ENCODE data around the gene STX16. TPM values are rescaled to one million over a fixed set of nuclear protein-coding genes. Genes with fewer than 3 reads are reported as not detected.

STX16 gene
- total and polyA plus RNA-seq, 2 of the 13 experiments (the other 11 are each of a cell fraction or from before 2014, with no cell fraction given) = 28.0 to 72.7 TPM

GRCh38 chr20:58651946-58652605 lies 993 bp downstream of the STX16 start (continued):
- no peak; the same call in 1 of the 2 replicates for TF ChIP-seq REXO4 (CRISPR knock-in tag; IDR thresholded peaks at IDR 0.05; ENCODE audit: borderline replicate concordance)
- TF ChIP-seq ARID2 (CRISPR knock-in tag; IDR thresholded peaks at IDR 0.05; ENCODE audit: borderline replicate concordance) = 0 out of 2 replicates have a peak, but pooled peaks have one; percentile 7
- TF ChIP-seq ZNF484 (CRISPR knock-in tag; IDR thresholded peaks at IDR 0.05; ENCODE audit: borderline replicate concordance, low read depth) = no peak
- no peak for TF ChIP-seq GRHL1 (CRISPR knock-in tag; conservative IDR thresholded peaks at IDR 0.05)
- TF ChIP-seq SNAPC2 (CRISPR knock-in tag; IDR thresholded peaks at IDR 0.05) = no peak
- TF ChIP-seq ZNF773 (CRISPR knock-in tag; IDR thresholded peaks at IDR 0.05; ENCODE audit: borderline replicate concordance) = 0 out of 2 replicates have a peak, but pooled peaks have one; percentile 45
- TF ChIP-seq ZNF850 (CRISPR knock-in tag; conservative IDR thresholded peaks at IDR 0.05) = no peak
- TF ChIP-seq ZMYM4 (CRISPR knock-in tag; IDR thresholded peaks at IDR 0.05) = no peak
- no peak for TF ChIP-seq PRMT3 (CRISPR knock-in tag; IDR thresholded peaks at IDR 0.05; ENCODE audit: borderline replicate concordance, low read depth)
- no peak for TF ChIP-seq ZNF547 (CRISPR knock-in tag; IDR thresholded peaks at IDR 0.05)
- TF ChIP-seq CEBPB (IDR thresholded peaks at IDR 0.05; ENCODE audit: borderline replicate concordance, low read depth, low read length) = no peak
- no peak for TF ChIP-seq ZNF841 (CRISPR knock-in tag; IDR thresholded peaks at IDR 0.05; ENCODE audit: borderline replicate concordance)
- no peak for TF ChIP-seq ZBTB1 (CRISPR knock-in tag; IDR thresholded peaks at IDR 0.05; ENCODE audit: borderline replicate concordance)
- TF ChIP-seq SOX5 (CRISPR knock-in tag; IDR thresholded peaks at IDR 0.05; ENCODE audit: borderline replicate concordance) = no peak
- no peak; the same call in 1 of the 2 replicates for TF ChIP-seq ZNF782 (CRISPR knock-in tag; IDR thresholded peaks at IDR 0.05; ENCODE audit: borderline replicate concordance)
- no peak for TF ChIP-seq NFKB2 (CRISPR knock-in tag; IDR thresholded peaks at IDR 0.05; ENCODE audit: borderline replicate concordance)
- TF ChIP-seq, protein P1, sequence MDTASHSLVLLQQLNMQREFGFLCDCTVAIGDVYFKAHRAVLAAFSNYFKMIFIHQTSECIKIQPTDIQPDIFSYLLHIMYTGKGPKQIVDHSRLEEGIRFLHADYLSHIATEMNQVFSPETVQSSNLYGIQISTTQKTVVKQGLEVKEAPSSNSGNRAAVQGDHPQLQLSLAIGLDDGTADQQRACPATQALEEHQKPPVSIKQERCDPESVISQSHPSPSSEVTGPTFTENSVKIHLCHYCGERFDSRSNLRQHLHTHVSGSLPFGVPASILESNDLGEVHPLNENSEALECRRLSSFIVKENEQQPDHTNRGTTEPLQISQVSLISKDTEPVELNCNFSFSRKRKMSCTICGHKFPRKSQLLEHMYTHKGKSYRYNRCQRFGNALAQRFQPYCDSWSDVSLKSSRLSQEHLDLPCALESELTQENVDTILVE (CRISPR knock-in tag; IDR thresholded peaks at IDR 0.05) = no peak
- TF ChIP-seq ZNF567 (CRISPR knock-in tag; IDR thresholded peaks at IDR 0.05; ENCODE audit: borderline replicate concordance) = no peak; the same call in 1 of the 2 replicates
- TF ChIP-seq MEF2D (CRISPR knock-in tag; IDR thresholded peaks at IDR 0.05) = no peak
- TF ChIP-seq HHEX (CRISPR knock-in tag; IDR thresholded peaks at IDR 0.05) = no peak
- TF ChIP-seq ZNF503 (CRISPR knock-in tag; IDR thresholded peaks at IDR 0.05) = no peak
- no peak for TF ChIP-seq PRDM15 (CRISPR knock-in tag; IDR thresholded peaks at IDR 0.05)
